ENCODE measurements around the gene KLHL10. TPM values are rescaled to one million over a fixed set of nuclear protein-coding genes. Genes with fewer than 3 reads are reported as not detected.
A peak's percentile ranks its signal among the peaks of the same experiment; 100 is the strongest.

Gene KLHL10
- total RNA-seq, 2 donors from 2014 or later: 0.15 TPM; not detected in 1

DNA sequence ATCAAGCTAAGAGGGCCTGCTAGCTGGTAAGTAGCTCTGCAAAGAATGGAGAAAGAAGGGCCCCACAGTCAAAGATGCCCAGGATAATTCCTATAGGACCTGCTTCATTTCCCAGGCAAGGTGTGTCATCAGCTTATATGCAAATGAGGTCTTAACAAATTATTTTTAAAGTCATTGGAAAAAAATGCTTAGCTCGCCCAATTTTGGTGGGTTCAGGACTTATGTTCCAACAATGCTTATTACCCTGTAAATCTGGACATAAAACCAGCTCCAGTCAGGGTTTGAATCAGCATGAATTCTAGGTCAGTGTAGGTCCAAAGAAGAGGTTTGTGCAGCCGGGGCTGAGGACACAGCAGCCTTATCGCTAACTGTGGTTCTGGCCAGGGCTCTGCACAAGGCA, 55.8 kb downstream of the KLHL10 start:
- DNase-seq: no peak
- WGBS, 2 experiments (ENCODE audit: insufficient coverage in 1 of 2, insufficient read length in 1 of 2): 91 to 97% methylated on average over 3 of the region's 3 CpGs
- TF ChIP-seq, protein P1, sequence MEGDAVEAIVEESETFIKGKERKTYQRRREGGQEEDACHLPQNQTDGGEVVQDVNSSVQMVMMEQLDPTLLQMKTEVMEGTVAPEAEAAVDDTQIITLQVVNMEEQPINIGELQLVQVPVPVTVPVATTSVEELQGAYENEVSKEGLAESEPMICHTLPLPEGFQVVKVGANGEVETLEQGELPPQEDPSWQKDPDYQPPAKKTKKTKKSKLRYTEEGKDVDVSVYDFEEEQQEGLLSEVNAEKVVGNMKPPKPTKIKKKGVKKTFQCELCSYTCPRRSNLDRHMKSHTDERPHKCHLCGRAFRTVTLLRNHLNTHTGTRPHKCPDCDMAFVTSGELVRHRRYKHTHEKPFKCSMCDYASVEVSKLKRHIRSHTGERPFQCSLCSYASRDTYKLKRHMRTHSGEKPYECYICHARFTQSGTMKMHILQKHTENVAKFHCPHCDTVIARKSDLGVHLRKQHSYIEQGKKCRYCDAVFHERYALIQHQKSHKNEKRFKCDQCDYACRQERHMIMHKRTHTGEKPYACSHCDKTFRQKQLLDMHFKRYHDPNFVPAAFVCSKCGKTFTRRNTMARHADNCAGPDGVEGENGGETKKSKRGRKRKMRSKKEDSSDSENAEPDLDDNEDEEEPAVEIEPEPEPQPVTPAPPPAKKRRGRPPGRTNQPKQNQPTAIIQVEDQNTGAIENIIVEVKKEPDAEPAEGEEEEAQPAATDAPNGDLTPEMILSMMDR (conservative IDR thresholded peaks at IDR 0.05): no peak
- Histone ChIP-seq H3K4me1 (ENCODE audit: control insufficient read depth, insufficient read depth, low read length) (no peaks in the 10 kb centered on the region), H3K36me3 (ENCODE audit: control insufficient read depth, insufficient read depth, low read length) (peaks cover 88% of the 10 kb centered on the region), H3K27me3 (ENCODE audit: control insufficient read depth, insufficient read depth, low read length, poor library complexity, severe bottlenecking) (no peaks in the 10 kb centered on the region), H3K9ac (ENCODE audit: extremely low read depth, low read length, poor library complexity, severe bottlenecking) (no peak overlapping the region), H3K9me3 (ENCODE audit: control insufficient read depth, low read length) (no peaks in the 10 kb centered on the region), H3K27ac (ENCODE audit: low read depth, low read length) (no peak overlapping the region), H3K4me3 (ENCODE audit: low read length) (no peak overlapping the region)
- H3K4me1 Mint-ChIP-seq: no peaks in the 10 kb centered on the region
- no peaks in the 10 kb centered on the region for H3K27me3 Mint-ChIP-seq (ENCODE audit: insufficient read depth)
- no peak overlapping the region for H3K4me3 Mint-ChIP-seq
- H3K9me3 Mint-ChIP-seq: no peaks in the 10 kb centered on the region
- H3K36me3 Mint-ChIP-seq (ENCODE audit: low read depth): peaks cover 87% of the 10 kb centered on the region
- no peak overlapping the region for H3K27ac Mint-ChIP-seq

DNA sequence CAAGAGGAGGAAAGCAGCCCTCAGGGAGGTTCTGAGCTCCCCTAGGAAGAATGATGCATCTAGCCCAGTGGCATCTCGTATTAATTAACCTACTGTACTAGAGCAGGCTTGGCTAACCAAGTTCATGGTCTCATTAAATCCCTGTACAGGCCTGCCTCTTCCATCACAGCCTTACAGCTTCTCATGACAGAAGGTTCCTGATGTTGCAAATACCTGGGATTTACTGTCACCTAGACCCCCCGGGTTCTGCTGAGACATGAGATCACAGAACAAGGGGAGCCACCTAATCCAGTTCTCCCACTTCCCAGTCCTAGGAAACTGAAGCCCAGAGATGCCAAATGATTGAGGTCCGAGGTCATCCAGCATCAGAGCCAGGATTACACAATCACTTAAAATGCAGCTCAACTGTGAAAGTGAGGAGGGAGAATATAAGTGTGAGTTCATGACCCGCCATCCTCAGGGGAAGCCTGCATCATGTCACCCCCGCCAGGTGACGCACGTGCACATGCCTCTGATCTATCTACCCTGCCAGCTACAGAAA, 57.2 kb downstream of the KLHL10 start:
- no peak overlapping the region for H3K4me3 Mint-ChIP-seq
- peaks cover 85% of the 10 kb centered on the region for H3K36me3 Mint-ChIP-seq (ENCODE audit: low read depth)
- no peak overlapping the region for H3K27ac ChIP-seq (ENCODE audit: low read depth, low read length)

DNA sequence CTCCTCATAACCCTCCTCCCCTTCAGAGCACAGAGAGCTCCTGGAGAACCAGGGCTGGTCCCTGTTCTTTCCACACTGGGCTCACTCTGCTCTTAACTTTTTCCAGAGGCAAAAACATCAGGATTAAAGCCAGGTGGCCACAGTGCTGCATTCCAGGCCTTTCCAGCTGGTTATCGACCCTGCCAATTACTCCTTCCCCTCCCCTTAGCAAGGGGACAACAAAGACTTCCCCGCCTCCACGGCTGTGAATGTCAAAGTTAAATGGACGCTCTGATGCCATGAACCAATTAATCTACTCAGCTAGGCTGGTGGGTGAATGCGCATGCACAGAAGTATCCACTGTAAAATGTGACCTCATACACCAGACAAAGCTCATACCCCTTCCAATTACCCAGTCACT, 58.0 kb downstream of the KLHL10 start:
- H3K4me3 Mint-ChIP-seq: no peak overlapping the region
- H3K27me3 Mint-ChIP-seq (ENCODE audit: insufficient read depth): no peaks in the 10 kb centered on the region
- peaks cover 91% of the 10 kb centered on the region for H3K36me3 ChIP-seq (ENCODE audit: control insufficient read depth, insufficient read depth, low read length)
- no peaks in the 10 kb centered on the region for H3K27me3 ChIP-seq (ENCODE audit: control insufficient read depth, insufficient read depth, low read length, poor library complexity, severe bottlenecking)
- no peak overlapping the region for H3K27ac ChIP-seq (ENCODE audit: low read depth, low read length)
- no peak overlapping the region for H3K4me3 ChIP-seq (ENCODE audit: low read length)
- H3K9ac ChIP-seq (ENCODE audit: extremely low read depth, low read length, poor library complexity, severe bottlenecking): no peak overlapping the region
- H3K36me3 Mint-ChIP-seq (ENCODE audit: low read depth): peaks cover 84% of the 10 kb centered on the region
- TF ChIP-seq, protein P1 (conservative IDR thresholded peaks at IDR 0.05): no peak
- no peaks in the 10 kb centered on the region for H3K4me1 Mint-ChIP-seq
- no peaks in the 10 kb centered on the region for H3K9me3 ChIP-seq (ENCODE audit: control insufficient read depth, low read length)
- no peaks in the 10 kb centered on the region for H3K9me3 Mint-ChIP-seq
- 88 to 93% methylated on average over 4 to 5 of the region's 5 CpGs for WGBS, 2 experiments (ENCODE audit: insufficient coverage in 1 of 2, insufficient read length in 1 of 2)
- H3K27ac Mint-ChIP-seq: peak overlapping the region; percentile 41
- no peak for DNase-seq
- H3K4me1 ChIP-seq (ENCODE audit: control insufficient read depth, insufficient read depth, low read length): no peaks in the 10 kb centered on the region

More for the DNA sequence above, 57.2 kb downstream of the KLHL10 start:
- Mint-ChIP-seq H3K9me3 (no peaks in the 10 kb centered on the region), H3K4me1 (no peaks in the 10 kb centered on the region), H3K27ac (peak overlapping the region; percentile 41), H3K27me3 (ENCODE audit: insufficient read depth) (no peaks in the 10 kb centered on the region)
- no peaks in the 10 kb centered on the region for H3K27me3 ChIP-seq (ENCODE audit: control insufficient read depth, insufficient read depth, low read length, poor library complexity, severe bottlenecking)
- H3K9me3 ChIP-seq (ENCODE audit: control insufficient read depth, low read length): no peaks in the 10 kb centered on the region
- WGBS, 2 experiments (ENCODE audit: insufficient coverage in 1 of 2, insufficient read length in 1 of 2): 79 to 90% methylated on average over 2 to 7 of the region's 7 CpGs
- TF ChIP-seq, protein P1 (conservative IDR thresholded peaks at IDR 0.05): no peak
- H3K36me3 ChIP-seq (ENCODE audit: control insufficient read depth, insufficient read depth, low read length): peaks cover 89% of the 10 kb centered on the region
- H3K9ac ChIP-seq (ENCODE audit: extremely low read depth, low read length, poor library complexity, severe bottlenecking): no peak overlapping the region
- no peak overlapping the region for H3K4me3 ChIP-seq (ENCODE audit: low read length)
- H3K4me1 ChIP-seq (ENCODE audit: control insufficient read depth, insufficient read depth, low read length): no peaks in the 10 kb centered on the region
- no peak for DNase-seq

Data from endodermal cell (in vitro differentiated cells).